ENCODE data around the gene HAAO.

HAAO gene

DNA sequence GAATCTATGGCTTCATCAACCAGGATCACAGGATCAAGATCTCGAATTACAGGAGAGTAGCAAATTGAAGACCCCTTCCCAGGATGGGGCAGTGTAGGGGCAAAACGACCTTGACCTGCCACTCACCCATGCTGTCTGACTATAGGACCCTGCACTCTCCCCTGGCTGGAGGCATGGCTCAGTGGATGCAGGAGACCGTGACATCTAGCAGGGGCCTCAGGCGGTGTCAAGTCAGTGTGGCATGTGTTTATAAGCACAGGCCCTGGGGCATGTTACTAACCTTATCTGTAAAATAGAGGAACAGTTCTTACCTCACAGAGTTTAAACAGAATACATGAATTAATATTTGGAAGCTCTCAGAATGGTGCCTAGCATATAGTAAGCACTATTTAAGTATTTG lies 3.5 kb downstream of the HAAO start:
- TF ChIP-seq, protein P1, sequence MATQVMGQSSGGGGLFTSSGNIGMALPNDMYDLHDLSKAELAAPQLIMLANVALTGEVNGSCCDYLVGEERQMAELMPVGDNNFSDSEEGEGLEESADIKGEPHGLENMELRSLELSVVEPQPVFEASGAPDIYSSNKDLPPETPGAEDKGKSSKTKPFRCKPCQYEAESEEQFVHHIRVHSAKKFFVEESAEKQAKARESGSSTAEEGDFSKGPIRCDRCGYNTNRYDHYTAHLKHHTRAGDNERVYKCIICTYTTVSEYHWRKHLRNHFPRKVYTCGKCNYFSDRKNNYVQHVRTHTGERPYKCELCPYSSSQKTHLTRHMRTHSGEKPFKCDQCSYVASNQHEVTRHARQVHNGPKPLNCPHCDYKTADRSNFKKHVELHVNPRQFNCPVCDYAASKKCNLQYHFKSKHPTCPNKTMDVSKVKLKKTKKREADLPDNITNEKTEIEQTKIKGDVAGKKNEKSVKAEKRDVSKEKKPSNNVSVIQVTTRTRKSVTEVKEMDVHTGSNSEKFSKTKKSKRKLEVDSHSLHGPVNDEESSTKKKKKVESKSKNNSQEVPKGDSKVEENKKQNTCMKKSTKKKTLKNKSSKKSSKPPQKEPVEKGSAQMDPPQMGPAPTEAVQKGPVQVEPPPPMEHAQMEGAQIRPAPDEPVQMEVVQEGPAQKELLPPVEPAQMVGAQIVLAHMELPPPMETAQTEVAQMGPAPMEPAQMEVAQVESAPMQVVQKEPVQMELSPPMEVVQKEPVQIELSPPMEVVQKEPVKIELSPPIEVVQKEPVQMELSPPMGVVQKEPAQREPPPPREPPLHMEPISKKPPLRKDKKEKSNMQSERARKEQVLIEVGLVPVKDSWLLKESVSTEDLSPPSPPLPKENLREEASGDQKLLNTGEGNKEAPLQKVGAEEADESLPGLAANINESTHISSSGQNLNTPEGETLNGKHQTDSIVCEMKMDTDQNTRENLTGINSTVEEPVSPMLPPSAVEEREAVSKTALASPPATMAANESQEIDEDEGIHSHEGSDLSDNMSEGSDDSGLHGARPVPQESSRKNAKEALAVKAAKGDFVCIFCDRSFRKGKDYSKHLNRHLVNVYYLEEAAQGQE (IDR thresholded peaks at IDR 0.05; ENCODE audit: low read depth): no peak
- TF ChIP-seq EP300 (IDR thresholded peaks at IDR 0.05; ENCODE audit: borderline replicate concordance) (no peak), CEBPB (IDR thresholded peaks at IDR 0.05) (no peak), FOXM1 (IDR thresholded peaks at IDR 0.05; ENCODE audit: borderline replicate concordance, low read depth) (no peak), ZBTB7A (IDR thresholded peaks at IDR 0.05; ENCODE audit: low read depth) (no peak), USF1 (IDR thresholded peaks at IDR 0.05) (no peak), NFIC (IDR thresholded peaks at IDR 0.05) (no peak), TEAD4 (IDR thresholded peaks at IDR 0.05) (no peak), YY1 (IDR thresholded peaks at IDR 0.05; ENCODE audit: low read depth) (no peak), TCF12 (IDR thresholded peaks at IDR 0.05; ENCODE audit: low read depth) (no peak), TAF1 (IDR thresholded peaks at IDR 0.05; ENCODE audit: low read depth) (no peak), CREB1 (IDR thresholded peaks at IDR 0.05; ENCODE audit: low read depth) (no peak), EGR1 (IDR thresholded peaks at IDR 0.05) (no peak)

GRCh38 chr2:42788478-42788793 lies 3.9 kb downstream of the HAAO start:
- no peak for TF ChIP-seq CEBPB (IDR thresholded peaks at IDR 0.05)
- TF ChIP-seq USF1 (IDR thresholded peaks at IDR 0.05): no peak
- no peak for TF ChIP-seq EGR1 (IDR thresholded peaks at IDR 0.05)
- no peak for TF ChIP-seq NFIC (IDR thresholded peaks at IDR 0.05)
- no peak for TF ChIP-seq YY1 (IDR thresholded peaks at IDR 0.05; ENCODE audit: low read depth)
- no peak for TF ChIP-seq TCF12 (IDR thresholded peaks at IDR 0.05; ENCODE audit: low read depth)
- no peak for TF ChIP-seq RAD21 (IDR thresholded peaks at IDR 0.05; ENCODE audit: low read depth)
- no peak for TF ChIP-seq TEAD4 (IDR thresholded peaks at IDR 0.05)
- TF ChIP-seq TAF1 (IDR thresholded peaks at IDR 0.05; ENCODE audit: low read depth): no peak
- no peak for TF ChIP-seq ZBTB7A (IDR thresholded peaks at IDR 0.05; ENCODE audit: low read depth)
- TF ChIP-seq, protein P1 (IDR thresholded peaks at IDR 0.05; ENCODE audit: low read depth): no peak
- no peak for TF ChIP-seq FOXM1 (IDR thresholded peaks at IDR 0.05; ENCODE audit: borderline replicate concordance, low read depth)
- TF ChIP-seq, protein P2, sequence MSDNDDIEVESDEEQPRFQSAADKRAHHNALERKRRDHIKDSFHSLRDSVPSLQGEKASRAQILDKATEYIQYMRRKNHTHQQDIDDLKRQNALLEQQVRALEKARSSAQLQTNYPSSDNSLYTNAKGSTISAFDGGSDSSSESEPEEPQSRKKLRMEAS (IDR thresholded peaks at IDR 0.05): no peak
- TF ChIP-seq EP300 (IDR thresholded peaks at IDR 0.05; ENCODE audit: borderline replicate concordance): no peak
- no peak for TF ChIP-seq CREB1 (IDR thresholded peaks at IDR 0.05; ENCODE audit: low read depth)

DNA sequence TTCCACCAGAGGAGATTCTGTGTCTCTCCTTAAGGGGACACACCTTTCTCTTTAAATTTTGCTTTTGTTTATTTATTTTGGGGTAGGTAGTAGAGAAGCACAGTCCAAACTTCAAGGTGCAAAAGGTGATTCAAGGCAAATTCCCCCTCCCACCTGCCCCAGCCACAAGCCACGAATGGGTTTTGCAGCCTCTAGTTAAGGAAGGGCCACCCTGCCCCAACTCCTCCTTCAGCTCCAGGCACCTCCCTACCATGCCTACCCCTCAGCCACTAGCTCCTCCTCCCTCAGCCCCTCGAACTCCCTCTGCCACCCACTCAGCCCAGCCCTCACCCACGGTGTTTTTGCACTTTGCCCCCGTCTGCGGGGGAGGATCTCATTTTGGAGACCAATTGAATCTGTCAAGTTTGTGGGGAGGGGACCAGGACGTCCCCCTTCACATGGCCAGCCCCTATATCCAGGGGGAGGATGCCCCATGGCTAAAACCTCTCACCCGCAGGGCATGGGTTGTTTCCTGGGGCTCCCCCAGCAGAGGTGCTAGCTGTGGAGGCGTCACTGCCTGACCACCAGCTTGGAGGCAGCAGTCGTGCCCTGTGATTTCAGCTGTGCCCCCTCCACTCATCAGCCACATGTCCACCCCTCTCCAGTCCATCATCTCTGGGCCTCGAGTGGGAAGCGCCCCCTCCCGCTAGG lies 4.5 kb downstream of the HAAO start:
- TF ChIP-seq ZBTB7A (IDR thresholded peaks at IDR 0.05; ENCODE audit: low read depth) (no peak), FOXM1 (IDR thresholded peaks at IDR 0.05; ENCODE audit: borderline replicate concordance, low read depth) (no peak), YY1 (IDR thresholded peaks at IDR 0.05; ENCODE audit: low read depth) (no peak), CREB1 (IDR thresholded peaks at IDR 0.05; ENCODE audit: low read depth) (no peak), TAF1 (IDR thresholded peaks at IDR 0.05; ENCODE audit: low read depth) (no peak), TCF12 (IDR thresholded peaks at IDR 0.05; ENCODE audit: low read depth) (no peak), CEBPB (IDR thresholded peaks at IDR 0.05) (no peak), USF1 (IDR thresholded peaks at IDR 0.05) (no peak), EP300 (IDR thresholded peaks at IDR 0.05; ENCODE audit: borderline replicate concordance) (no peak), NFIC (IDR thresholded peaks at IDR 0.05) (no peak), RAD21 (IDR thresholded peaks at IDR 0.05; ENCODE audit: low read depth) (no peak), TEAD4 (IDR thresholded peaks at IDR 0.05) (no peak), EGR1 (IDR thresholded peaks at IDR 0.05) (no peak)
- TF ChIP-seq, protein P1 (IDR thresholded peaks at IDR 0.05; ENCODE audit: low read depth): no peak
- TF ChIP-seq, protein P2 (IDR thresholded peaks at IDR 0.05): no peak
